Measurements from ENCODE around the gene CD276.

DNA sequence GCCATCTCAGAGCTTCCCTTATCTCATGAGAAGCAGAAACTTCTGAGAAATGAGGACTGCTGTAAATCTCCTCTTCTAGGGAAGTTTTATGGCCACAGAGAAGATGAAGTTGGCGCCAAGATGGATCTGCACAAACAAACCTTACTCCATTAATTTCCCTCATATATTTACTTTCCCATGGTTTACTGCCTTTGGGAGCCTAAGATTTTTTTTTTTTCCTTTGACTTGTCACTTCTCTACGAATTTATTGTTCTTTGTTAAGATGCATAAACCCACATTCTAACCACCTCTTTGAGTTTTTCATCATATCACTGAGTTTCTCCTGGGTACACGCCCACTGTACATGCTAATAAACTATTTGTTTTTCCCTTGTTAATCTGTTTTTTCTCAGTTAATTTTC lies 29.5 kb upstream of the CD276 start:
- TF ChIP-seq, protein P1, sequence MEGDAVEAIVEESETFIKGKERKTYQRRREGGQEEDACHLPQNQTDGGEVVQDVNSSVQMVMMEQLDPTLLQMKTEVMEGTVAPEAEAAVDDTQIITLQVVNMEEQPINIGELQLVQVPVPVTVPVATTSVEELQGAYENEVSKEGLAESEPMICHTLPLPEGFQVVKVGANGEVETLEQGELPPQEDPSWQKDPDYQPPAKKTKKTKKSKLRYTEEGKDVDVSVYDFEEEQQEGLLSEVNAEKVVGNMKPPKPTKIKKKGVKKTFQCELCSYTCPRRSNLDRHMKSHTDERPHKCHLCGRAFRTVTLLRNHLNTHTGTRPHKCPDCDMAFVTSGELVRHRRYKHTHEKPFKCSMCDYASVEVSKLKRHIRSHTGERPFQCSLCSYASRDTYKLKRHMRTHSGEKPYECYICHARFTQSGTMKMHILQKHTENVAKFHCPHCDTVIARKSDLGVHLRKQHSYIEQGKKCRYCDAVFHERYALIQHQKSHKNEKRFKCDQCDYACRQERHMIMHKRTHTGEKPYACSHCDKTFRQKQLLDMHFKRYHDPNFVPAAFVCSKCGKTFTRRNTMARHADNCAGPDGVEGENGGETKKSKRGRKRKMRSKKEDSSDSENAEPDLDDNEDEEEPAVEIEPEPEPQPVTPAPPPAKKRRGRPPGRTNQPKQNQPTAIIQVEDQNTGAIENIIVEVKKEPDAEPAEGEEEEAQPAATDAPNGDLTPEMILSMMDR (IDR thresholded peaks at IDR 0.05), result no peak
- no peak for TF ChIP-seq EP300 (IDR thresholded peaks at IDR 0.05)
- no peak for TF ChIP-seq POLR2AphosphoS5 (IDR thresholded peaks at IDR 0.05)

Data from esophagus muscularis mucosa (tissue), 4 donors.